Hepatocyte (in vitro differentiated cells): ENCODE data around the gene SLC13A2.

Source experiments
- EZH2 ChIP-seq: fragments of 200-600 bp; sonication (generic); IDR thresholded peaks from 2 replicates; pipeline ENCODE4 v1.6.1; 2016; ENCODE audit warnings: antibody characterized with exemption, mild to moderate bottlenecking, borderline replicate concordance
- TF ChIP-seq, protein P1 (sequence below): fragments of 200-600 bp; sonication (generic); IDR thresholded peaks from 2 replicates; pipeline ENCODE4 v1.5.1; 2016; ENCODE audit warnings: antibody characterized with exemption, mild to moderate bottlenecking; ENCODE audit not compliant: poor library complexity

DNA sequence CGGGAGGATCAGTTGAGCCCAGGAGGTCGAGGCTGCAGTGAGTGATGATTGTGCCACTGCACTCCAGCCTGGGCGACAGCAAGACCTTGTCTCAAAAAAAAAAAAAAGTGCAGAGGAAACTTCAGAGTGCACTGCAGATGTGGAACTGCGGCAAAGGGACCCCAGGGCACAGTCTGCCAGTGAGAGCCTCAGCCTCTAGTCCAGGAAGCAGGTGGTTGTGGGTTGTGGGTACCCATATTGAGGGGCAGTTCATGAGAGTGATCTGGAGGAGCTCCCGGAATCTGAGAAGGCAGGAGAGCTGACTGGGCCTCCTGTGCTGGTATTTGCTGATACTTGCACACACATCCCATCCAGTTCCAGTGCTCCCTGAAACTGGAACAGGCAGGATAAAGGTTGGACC lies 45.8 kb downstream of the SLC13A2 start:
- TF ChIP-seq, protein P1, sequence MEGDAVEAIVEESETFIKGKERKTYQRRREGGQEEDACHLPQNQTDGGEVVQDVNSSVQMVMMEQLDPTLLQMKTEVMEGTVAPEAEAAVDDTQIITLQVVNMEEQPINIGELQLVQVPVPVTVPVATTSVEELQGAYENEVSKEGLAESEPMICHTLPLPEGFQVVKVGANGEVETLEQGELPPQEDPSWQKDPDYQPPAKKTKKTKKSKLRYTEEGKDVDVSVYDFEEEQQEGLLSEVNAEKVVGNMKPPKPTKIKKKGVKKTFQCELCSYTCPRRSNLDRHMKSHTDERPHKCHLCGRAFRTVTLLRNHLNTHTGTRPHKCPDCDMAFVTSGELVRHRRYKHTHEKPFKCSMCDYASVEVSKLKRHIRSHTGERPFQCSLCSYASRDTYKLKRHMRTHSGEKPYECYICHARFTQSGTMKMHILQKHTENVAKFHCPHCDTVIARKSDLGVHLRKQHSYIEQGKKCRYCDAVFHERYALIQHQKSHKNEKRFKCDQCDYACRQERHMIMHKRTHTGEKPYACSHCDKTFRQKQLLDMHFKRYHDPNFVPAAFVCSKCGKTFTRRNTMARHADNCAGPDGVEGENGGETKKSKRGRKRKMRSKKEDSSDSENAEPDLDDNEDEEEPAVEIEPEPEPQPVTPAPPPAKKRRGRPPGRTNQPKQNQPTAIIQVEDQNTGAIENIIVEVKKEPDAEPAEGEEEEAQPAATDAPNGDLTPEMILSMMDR = no peak
- TF ChIP-seq EZH2 = no peak
